ENCODE results near the gene CACNA2D4. TPM values are rescaled to one million over a fixed set of nuclear protein-coding genes. Genes with fewer than 3 reads are reported as not detected.

CACNA2D4 gene
- total RNA-seq, 1 donor from 2014 or later = 0.58 TPM

GRCh38 chr12:1930803-1931597, 12.5 kb upstream of the CACNA2D4 start:
- Histone ChIP-seq H3K4me3 (ENCODE audit: low read depth, low read length) (no peak overlapping the region), H3K36me3 (ENCODE audit: control insufficient read depth, insufficient read depth, low read length) (no peaks in the 10 kb centered on the region), H3K27me3 (ENCODE audit: control insufficient read depth, insufficient read depth, low read length) (peaks cover 31% of the 10 kb centered on the region)
- TF ChIP-seq CTCF (IDR thresholded peaks at IDR 0.05; ENCODE audit: insufficient read depth, low read length, poor library complexity, severe bottlenecking) = no peak
- no peak for DNase-seq (ENCODE audit: low read depth)

GRCh38 chr12:1929985-1930802, 11.7 kb upstream of the CACNA2D4 start:
- no peak overlapping the region for H3K4me3 ChIP-seq (ENCODE audit: low read depth, low read length)
- no peak for TF ChIP-seq CTCF (IDR thresholded peaks at IDR 0.05; ENCODE audit: insufficient read depth, low read length, poor library complexity, severe bottlenecking)
- peaks cover 36% of the 10 kb centered on the region for H3K27me3 ChIP-seq (ENCODE audit: control insufficient read depth, insufficient read depth, low read length)
- H3K36me3 ChIP-seq (ENCODE audit: control insufficient read depth, insufficient read depth, low read length) = no peaks in the 10 kb centered on the region
- DNase-seq (ENCODE audit: low read depth) = no peak

GRCh38 chr12:1929241-1929984, 11.0 kb upstream of the CACNA2D4 start:
- Histone ChIP-seq H3K36me3 (ENCODE audit: control insufficient read depth, insufficient read depth, low read length) (no peaks in the 10 kb centered on the region), H3K4me3 (ENCODE audit: low read depth, low read length) (no peak overlapping the region), H3K27me3 (ENCODE audit: control insufficient read depth, insufficient read depth, low read length) (peaks cover 42% of the 10 kb centered on the region)
- no peak for DNase-seq (ENCODE audit: low read depth)
- no peak for TF ChIP-seq CTCF (IDR thresholded peaks at IDR 0.05; ENCODE audit: insufficient read depth, low read length, poor library complexity, severe bottlenecking)

GRCh38 chr12:1928439-1929121, 10.1 kb upstream of the CACNA2D4 start:
- TF ChIP-seq CTCF (IDR thresholded peaks at IDR 0.05; ENCODE audit: insufficient read depth, low read length, poor library complexity, severe bottlenecking) = no peak
- no peak overlapping the region for H3K4me3 ChIP-seq (ENCODE audit: low read depth, low read length)
- H3K27me3 ChIP-seq (ENCODE audit: control insufficient read depth, insufficient read depth, low read length) = peaks cover 46% of the 10 kb centered on the region
- no peak for DNase-seq (ENCODE audit: low read depth)
- H3K36me3 ChIP-seq (ENCODE audit: control insufficient read depth, insufficient read depth, low read length) = no peaks in the 10 kb centered on the region

DNA sequence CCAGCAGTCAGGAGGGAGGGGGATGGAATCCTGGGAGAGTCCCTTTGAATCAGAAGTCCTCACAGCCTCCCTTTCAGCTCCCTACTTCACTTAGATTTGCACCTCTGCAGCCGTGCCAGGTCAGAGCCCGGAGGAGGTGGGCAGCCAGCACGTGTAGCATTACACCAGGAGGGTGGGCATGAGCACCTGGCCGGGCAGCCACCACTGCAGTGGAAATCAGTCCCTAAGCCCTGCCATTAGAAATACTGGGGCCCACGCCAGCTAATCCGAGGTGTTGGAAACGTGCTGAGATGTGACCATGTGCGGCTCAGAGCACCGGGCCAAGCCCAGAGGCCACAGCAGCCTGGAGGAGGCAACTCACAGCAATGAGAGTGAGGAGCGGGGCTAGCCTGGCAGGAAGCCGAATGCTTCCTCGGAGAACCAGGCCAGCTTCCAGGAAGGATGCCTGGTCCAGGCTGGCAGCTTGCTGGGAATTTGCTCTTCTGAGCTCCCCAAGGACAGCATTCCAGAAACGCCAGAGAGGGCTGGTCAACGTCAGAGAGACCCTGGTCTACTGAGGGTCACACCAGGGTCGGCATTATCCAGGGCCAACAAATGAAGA, 9.4 kb upstream of the CACNA2D4 start:
- DNase-seq (ENCODE audit: low read depth) = no peak
- no peaks in the 10 kb centered on the region for H3K36me3 ChIP-seq (ENCODE audit: control insufficient read depth, insufficient read depth, low read length)
- no peak for TF ChIP-seq CTCF (IDR thresholded peaks at IDR 0.05; ENCODE audit: insufficient read depth, low read length, poor library complexity, severe bottlenecking)
- H3K4me3 ChIP-seq (ENCODE audit: low read depth, low read length) = no peak overlapping the region
- peaks cover 47% of the 10 kb centered on the region for H3K27me3 ChIP-seq (ENCODE audit: control insufficient read depth, insufficient read depth, low read length)
